Fibroblast of mammary gland (primary cell): ENCODE data around the gene FCMR.

Source experiments
- DNase-seq: peaks from one replicate; pipeline ENCODE4 v3.0.0-alpha.2; 2010; ENCODE audit warnings: low read depth
- H3K4me3 ChIP-seq: 2 replicates; pipeline ENCODE4 v1.5.1; 2011; ENCODE audit warnings: low read depth, mild to moderate bottlenecking, low read length, moderate library complexity; ENCODE audit not compliant: control insufficient read depth
- TF ChIP-seq, protein P1 (sequence below): conservative IDR thresholded peaks from 2 replicates; pipeline ENCODE4 v1.5.1; 2011; ENCODE audit warnings: low read depth, low read length, inconsistent platforms; ENCODE audit not compliant: control insufficient read depth, insufficient read depth

FCMR gene

DNA sequence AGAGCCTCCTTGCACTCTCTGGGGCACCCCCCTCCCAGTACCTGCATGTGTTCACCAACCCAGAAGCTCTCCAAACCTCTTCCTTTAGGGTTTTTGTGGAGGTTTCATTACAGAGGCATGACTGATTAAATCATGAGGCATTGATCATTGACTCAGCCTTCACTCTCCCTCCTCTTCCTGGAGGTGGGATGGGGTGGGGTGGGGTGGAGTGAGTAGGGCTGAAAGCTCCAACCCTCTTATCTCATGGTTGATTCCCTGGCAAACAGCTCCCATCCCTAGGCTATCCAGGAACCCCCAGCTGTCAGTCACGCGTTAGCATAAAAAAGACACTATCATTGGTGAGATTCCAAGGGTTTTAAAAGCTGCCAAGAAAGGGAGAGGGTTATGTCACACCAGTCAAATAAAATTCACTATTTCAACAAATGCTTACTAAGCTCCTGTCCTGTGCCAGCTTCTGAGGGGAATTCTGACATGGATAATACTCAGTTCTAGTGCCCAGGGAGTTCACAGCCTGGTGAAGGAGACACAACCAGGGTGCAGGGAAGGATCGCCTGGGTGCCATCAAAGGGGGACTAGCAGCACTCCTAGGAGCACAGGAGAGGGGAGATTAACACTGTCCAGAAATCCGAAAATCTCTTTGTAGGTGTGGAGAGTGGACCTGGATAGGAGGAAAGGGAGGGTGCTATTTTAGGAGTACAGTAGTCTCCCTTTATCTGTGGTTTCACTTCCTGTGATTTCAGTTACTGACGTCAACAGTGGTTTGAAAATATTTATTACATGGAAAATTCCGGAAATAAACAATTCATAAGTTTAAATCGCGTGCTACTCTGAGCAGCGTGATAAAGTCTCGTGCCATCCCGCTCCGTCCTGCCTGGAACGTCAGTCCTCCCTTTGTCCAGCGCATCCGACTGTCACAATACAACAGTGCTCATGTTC is 31.3 kb downstream of the FCMR start:
- TF ChIP-seq, protein P1, sequence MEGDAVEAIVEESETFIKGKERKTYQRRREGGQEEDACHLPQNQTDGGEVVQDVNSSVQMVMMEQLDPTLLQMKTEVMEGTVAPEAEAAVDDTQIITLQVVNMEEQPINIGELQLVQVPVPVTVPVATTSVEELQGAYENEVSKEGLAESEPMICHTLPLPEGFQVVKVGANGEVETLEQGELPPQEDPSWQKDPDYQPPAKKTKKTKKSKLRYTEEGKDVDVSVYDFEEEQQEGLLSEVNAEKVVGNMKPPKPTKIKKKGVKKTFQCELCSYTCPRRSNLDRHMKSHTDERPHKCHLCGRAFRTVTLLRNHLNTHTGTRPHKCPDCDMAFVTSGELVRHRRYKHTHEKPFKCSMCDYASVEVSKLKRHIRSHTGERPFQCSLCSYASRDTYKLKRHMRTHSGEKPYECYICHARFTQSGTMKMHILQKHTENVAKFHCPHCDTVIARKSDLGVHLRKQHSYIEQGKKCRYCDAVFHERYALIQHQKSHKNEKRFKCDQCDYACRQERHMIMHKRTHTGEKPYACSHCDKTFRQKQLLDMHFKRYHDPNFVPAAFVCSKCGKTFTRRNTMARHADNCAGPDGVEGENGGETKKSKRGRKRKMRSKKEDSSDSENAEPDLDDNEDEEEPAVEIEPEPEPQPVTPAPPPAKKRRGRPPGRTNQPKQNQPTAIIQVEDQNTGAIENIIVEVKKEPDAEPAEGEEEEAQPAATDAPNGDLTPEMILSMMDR: no peak
- peak; percentile 71 for DNase-seq
- H3K4me3 ChIP-seq: no peak overlapping the region

DNA sequence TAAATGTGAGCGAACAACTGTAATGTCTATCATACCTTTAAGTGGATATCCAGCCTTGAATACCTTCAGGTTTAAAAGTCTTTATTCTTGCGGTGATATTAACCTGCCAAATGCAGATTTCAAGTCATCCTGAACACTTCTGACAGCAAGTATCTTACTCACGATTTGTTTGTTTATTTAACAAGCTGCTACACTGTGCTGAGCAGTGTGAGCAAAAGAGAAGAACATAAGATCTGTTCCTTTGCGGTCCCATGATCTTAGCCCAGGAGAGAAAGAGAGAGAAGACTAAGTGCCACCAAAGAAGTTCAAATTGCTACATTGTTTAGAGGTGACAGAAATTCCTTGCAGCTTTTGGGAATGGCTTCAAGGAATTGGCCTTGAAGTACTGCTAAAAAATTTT is 34.0 kb downstream of the FCMR start:
- no peak for DNase-seq
- H3K4me3 ChIP-seq: no peak overlapping the region

DNA sequence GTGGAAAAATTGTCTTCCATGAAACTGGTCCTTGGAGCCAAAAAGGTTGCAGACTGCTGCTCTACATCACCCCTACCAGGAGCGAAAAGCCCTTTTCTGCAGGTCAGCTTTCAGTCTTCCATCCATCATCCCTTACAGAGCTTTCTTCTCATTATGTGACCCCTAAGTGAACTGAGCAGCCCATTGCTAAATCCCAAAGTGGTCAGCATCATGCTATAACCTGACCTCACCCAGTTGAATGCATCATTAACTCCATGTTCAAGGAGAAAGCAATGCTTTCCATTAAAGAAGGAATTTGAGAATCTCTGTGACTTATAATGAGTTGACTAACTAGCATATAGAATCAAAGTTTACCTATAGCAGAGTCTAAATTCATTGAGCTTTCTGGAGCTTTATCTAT is 34.9 kb downstream of the FCMR start:
- TF ChIP-seq, protein P1: no peak
- no peak overlapping the region for H3K4me3 ChIP-seq
- DNase-seq: no peak

More for the DNA sequence above, 34.0 kb downstream of the FCMR start:
- TF ChIP-seq, protein P1: no peak

DNA sequence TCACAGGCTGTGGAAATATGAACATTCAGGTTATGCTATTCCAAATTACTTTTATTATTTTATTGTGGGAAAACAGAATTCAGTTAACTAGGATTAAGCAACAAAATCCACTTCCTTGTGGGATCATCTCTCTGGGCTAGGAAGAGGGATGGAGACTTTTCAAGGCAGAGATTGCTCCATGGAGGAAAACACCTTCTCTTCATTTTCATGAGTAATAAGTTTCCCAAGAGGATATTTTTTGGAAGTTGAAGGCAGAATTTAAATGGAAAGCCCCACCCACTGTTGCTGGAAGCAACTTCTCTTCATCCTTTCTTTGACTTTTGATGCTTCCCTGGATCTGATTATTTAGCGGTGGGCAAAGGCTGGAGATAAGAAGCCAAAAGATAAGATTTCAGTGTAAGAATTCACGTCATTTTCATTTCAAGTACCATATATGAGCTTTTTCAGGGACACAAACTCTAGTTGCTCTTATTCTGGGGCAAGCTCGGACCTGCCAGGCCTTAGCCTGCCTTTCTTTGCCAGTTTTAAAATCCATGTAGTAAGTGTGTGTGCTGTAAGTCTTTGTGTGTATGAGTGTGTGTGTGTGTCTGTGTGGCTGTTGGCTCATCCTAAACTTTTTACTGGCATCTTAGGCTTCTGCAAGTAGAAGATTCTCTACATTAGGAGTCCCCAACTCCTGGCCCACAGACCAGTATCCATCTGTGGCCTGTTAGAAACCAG is 36.2 kb downstream of the FCMR start:
- no peak overlapping the region for H3K4me3 ChIP-seq
- TF ChIP-seq, protein P1: no peak
- DNase-seq: peak; percentile 53

DNA sequence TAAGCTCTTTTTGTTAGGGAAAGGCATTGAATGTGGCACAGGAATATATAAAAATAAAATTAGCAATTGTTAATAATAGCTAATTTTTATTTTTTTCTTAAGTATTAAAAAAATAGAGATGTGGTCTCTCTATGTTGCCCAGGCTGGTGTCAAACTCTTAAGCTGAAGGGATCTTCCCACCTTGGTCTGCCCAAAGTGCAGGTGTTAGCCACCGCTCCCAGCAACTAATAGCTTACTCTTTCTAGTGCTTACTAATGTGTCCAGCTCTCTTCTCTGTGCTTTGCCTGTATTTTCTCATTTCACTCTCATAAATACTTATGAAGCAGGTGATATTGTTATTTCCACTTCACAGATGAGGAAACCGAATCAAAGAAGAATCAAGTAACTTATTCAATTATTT is 37.9 kb downstream of the FCMR start:
- no peak overlapping the region for H3K4me3 ChIP-seq
- TF ChIP-seq, protein P1: no peak
- no peak for DNase-seq

DNA sequence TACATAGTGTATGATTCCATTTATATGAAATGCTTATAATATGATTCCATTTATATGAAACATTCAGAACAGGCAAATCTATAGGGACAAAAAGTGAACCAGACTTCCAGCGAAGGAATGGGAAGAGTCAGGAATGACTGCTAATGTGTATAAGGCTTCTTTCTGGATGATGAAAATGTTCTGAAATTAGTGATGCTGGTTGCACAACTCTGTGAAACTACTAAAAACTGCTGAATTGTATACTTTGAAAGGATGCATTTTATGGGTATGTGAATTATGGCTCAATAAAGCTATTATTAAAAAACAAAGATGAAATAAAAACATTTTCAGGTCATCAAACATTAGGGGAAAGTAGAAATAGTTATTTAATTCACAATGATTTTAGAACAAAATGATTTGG is 38.6 kb downstream of the FCMR start:
- TF ChIP-seq, protein P1: no peak
- no peak for DNase-seq
- no peak overlapping the region for H3K4me3 ChIP-seq
